Mammary epithelial cell (primary cell): ENCODE data around the gene HIVEP2.

Experiments
- EZH2 ChIP-seq: IDR thresholded peaks from 2 replicates; pipeline ENCODE4 v1.6.1; 2012; ENCODE audit warnings: low read length, inconsistent platforms, borderline replicate concordance
- TF ChIP-seq, protein P1 (sequence below), 2 donors: IDR thresholded peaks in 1 of 2; conservative IDR thresholded peaks in 1 of 2; 2 replicates each; pipeline ENCODE4 v1.5.1; 2011 to 2012; ENCODE audit warnings: inconsistent platforms in 2 of 2, low read length in 2 of 2, mild to moderate bottlenecking in 2 of 2, control low read depth in 1 of 2, low read depth in 1 of 2; ENCODE audit not compliant: insufficient read depth in 1 of 2; ENCODE audit errors: extremely low read depth in 1 of 2

GRCh38 chr6:142819603-142820337 is 125.2 kb downstream of the HIVEP2 start:
- TF ChIP-seq, protein P1, sequence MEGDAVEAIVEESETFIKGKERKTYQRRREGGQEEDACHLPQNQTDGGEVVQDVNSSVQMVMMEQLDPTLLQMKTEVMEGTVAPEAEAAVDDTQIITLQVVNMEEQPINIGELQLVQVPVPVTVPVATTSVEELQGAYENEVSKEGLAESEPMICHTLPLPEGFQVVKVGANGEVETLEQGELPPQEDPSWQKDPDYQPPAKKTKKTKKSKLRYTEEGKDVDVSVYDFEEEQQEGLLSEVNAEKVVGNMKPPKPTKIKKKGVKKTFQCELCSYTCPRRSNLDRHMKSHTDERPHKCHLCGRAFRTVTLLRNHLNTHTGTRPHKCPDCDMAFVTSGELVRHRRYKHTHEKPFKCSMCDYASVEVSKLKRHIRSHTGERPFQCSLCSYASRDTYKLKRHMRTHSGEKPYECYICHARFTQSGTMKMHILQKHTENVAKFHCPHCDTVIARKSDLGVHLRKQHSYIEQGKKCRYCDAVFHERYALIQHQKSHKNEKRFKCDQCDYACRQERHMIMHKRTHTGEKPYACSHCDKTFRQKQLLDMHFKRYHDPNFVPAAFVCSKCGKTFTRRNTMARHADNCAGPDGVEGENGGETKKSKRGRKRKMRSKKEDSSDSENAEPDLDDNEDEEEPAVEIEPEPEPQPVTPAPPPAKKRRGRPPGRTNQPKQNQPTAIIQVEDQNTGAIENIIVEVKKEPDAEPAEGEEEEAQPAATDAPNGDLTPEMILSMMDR (conservative IDR thresholded peaks at IDR 0.05 in 1 of 2, IDR thresholded peaks at IDR 0.05 in 1 of 2; ENCODE audit: extremely low read depth in 1 of 2, insufficient read depth in 1 of 2, low read depth in 1 of 2, low read length in 2 of 2) = no peak
- no peak for TF ChIP-seq EZH2
